Vagina (tissue), 2 donors: Measurements from ENCODE around the gene LAMA2. TPM values are rescaled to one million over a fixed set of nuclear protein-coding genes. Genes with fewer than 3 reads are reported as not detected.

ENCODE experiments used
- DNase-seq, 2 donors: peaks; one replicate each; pipeline ENCODE4 v3.0.0-alpha.2; 2017; ENCODE audit errors: extremely low spot score in 2 of 2
- H3K27ac ChIP-seq: fragments of 200-600 bp; sonication (generic); one replicate; pipeline ENCODE4 v1.5.1; 2019
- H3K27me3 ChIP-seq: fragments of 200-600 bp; sonication (generic); one replicate; pipeline ENCODE4 v1.5.1; 2019
- H3K36me3 ChIP-seq, 2 donors: fragments of 200-600 bp; sonication (generic); one replicate each; pipeline ENCODE4 v1.5.1; 2017 to 2019
- H3K4me1 ChIP-seq: fragments of 200-600 bp; sonication (generic); one replicate; pipeline ENCODE4 v1.5.1; 2019
- H3K4me3 ChIP-seq, 2 donors: fragments of 200-600 bp; sonication (generic); 1 replicate in 1 of 2; 2 replicates in 1 of 2; pipeline ENCODE4 v1.5.1; 2016 to 2019
- H3K9me3 ChIP-seq: fragments of 200-600 bp; sonication (generic); one replicate; pipeline ENCODE4 v1.5.1; 2019
- CTCF ChIP-seq, 3 experiments: fragments of 450-650 bp in 2 of 3; fragments of 200-600 bp in 1 of 3; sonication (generic) in 1 of 3; IDR thresholded peaks; one replicate each; pipeline ENCODE4 v1.5.1; 2017 to 2019; ENCODE audit warnings: antibody characterized with exemption in 3 of 3, mild to moderate bottlenecking in 2 of 3, moderate library complexity in 2 of 3
- POLR2A ChIP-seq, 2 donors: fragments of 450-650 bp; IDR thresholded peaks; one replicate each; pipeline ENCODE4 v1.6.1; 2017; ENCODE audit warnings: antibody characterized with exemption in 2 of 2, mild to moderate bottlenecking in 2 of 2, moderate library complexity in 2 of 2
- POLR2AphosphoS5 ChIP-seq, 2 donors: sonication (generic); formaldehyde crosslinking; IDR thresholded peaks; one replicate each; pipeline ENCODE4 v1.9.0; 2017; ENCODE audit warnings: antibody characterized with exemption in 2 of 2, mild to moderate bottlenecking in 2 of 2, low read depth in 1 of 2; ENCODE audit not compliant: insufficient read depth in 1 of 2
- intact Hi-C: fragments of 100-400 bp; cut with DNase I; formaldehyde crosslinking; loops from one replicate; pipeline ENCODE4 v1.15.1; 2023
- total RNA-seq: library from RNA; depleted of rRNA; stranded (reverse); fragments of >200 nt; gene quantifications from one replicate; pipeline ENCODE4 v1.2.3, GENCODE V29; 2016

Gene LAMA2
- total RNA-seq, 1 donor from 2014 or later, result 91.1 TPM

GRCh38 chr6:128964771-128965170 is 81.8 kb downstream of the LAMA2 start:
- DNase-seq, result no peak
- intact Hi-C loops, result no loop called here
- Histone ChIP-seq H3K27me3 (no peaks in the 10 kb centered on the region), H3K4me3 (no peak overlapping the region), H3K4me1 (no peaks in the 10 kb centered on the region), H3K27ac (peak overlapping the region; percentile 34), H3K9me3 (no peaks in the 10 kb centered on the region), H3K36me3 (no peaks in the 10 kb centered on the region)
- TF ChIP-seq CTCF (IDR thresholded peaks at IDR 0.05) (no peak), POLR2A (IDR thresholded peaks at IDR 0.05) (no peak), POLR2AphosphoS5 (IDR thresholded peaks at IDR 0.05; ENCODE audit: insufficient read depth in 1 of 2, low read depth in 1 of 2) (no peak)

- no peaks in the 10 kb centered on the region for H3K4me1 ChIP-seq
- no peaks in the 10 kb centered on the region for H3K9me3 ChIP-seq
- no peak for TF ChIP-seq CTCF (IDR thresholded peaks at IDR 0.05)
- no peak for TF ChIP-seq POLR2A (IDR thresholded peaks at IDR 0.05)
- no peak for TF ChIP-seq POLR2AphosphoS5 (IDR thresholded peaks at IDR 0.05; ENCODE audit: insufficient read depth in 1 of 2, low read depth in 1 of 2)
- no peak overlapping the region for H3K27ac ChIP-seq
- H3K36me3 ChIP-seq, result no peaks in the 10 kb centered on the region
- H3K4me3 ChIP-seq, result no peak overlapping the region
- H3K27me3 ChIP-seq, result no peaks in the 10 kb centered on the region
- DNase-seq, result no peak
- intact Hi-C loops, result no loop called here
These were observed 84.0 kb downstream of the LAMA2 start for GRCh38 chr6:128966934-128967333.

GRCh38 chr6:128979071-128979470 is 96.1 kb downstream of the LAMA2 start:
- Histone ChIP-seq H3K27me3 (no peaks in the 10 kb centered on the region), H3K9me3 (no peaks in the 10 kb centered on the region), H3K27ac (no peak overlapping the region), H3K4me3 (no peak overlapping the region), H3K36me3 (no peaks in the 10 kb centered on the region), H3K4me1 (peaks cover 6% of the 10 kb centered on the region)
- TF ChIP-seq POLR2A (IDR thresholded peaks at IDR 0.05), result no peak
- no peak for TF ChIP-seq POLR2AphosphoS5 (IDR thresholded peaks at IDR 0.05; ENCODE audit: insufficient read depth in 1 of 2, low read depth in 1 of 2)
- TF ChIP-seq CTCF (IDR thresholded peaks at IDR 0.05), result no peak
- no peak for DNase-seq
- intact Hi-C loops, result no loop called here

- intact Hi-C loops, result no loop called here
- H3K27me3 ChIP-seq, result no peaks in the 10 kb centered on the region
- no peaks in the 10 kb centered on the region for H3K36me3 ChIP-seq
- H3K4me3 ChIP-seq, result no peak overlapping the region
- no peak for TF ChIP-seq POLR2AphosphoS5 (IDR thresholded peaks at IDR 0.05; ENCODE audit: insufficient read depth in 1 of 2, low read depth in 1 of 2)
- TF ChIP-seq POLR2A (IDR thresholded peaks at IDR 0.05), result no peak
- no peak for TF ChIP-seq CTCF (IDR thresholded peaks at IDR 0.05)
- DNase-seq, result no peak
- no peak overlapping the region for H3K27ac ChIP-seq
- H3K9me3 ChIP-seq, result no peaks in the 10 kb centered on the region
- H3K4me1 ChIP-seq, result peaks cover 6% of the 10 kb centered on the region
These were observed 98.8 kb downstream of the LAMA2 start for GRCh38 chr6:128981716-128982115.

- DNase-seq, result no peak
- no peaks in the 10 kb centered on the region for H3K4me1 ChIP-seq
- no peak for TF ChIP-seq POLR2AphosphoS5 (IDR thresholded peaks at IDR 0.05; ENCODE audit: insufficient read depth in 1 of 2, low read depth in 1 of 2)
- no peak for TF ChIP-seq CTCF (IDR thresholded peaks at IDR 0.05)
- no peak for TF ChIP-seq POLR2A (IDR thresholded peaks at IDR 0.05)
- intact Hi-C loops, result no loop called here
- H3K27me3 ChIP-seq, result no peaks in the 10 kb centered on the region
- H3K9me3 ChIP-seq, result no peaks in the 10 kb centered on the region
- H3K27ac ChIP-seq, result no peak overlapping the region
- no peaks in the 10 kb centered on the region for H3K36me3 ChIP-seq
- no peak overlapping the region for H3K4me3 ChIP-seq
These were observed 107.4 kb downstream of the LAMA2 start for GRCh38 chr6:128990360-128990759.
